Stomach (tissue), 9 donors: Measurements from ENCODE around the gene ACKR3. TPM values are rescaled to one million over a fixed set of nuclear protein-coding genes. Genes with fewer than 3 reads are reported as not detected.

Source experiments
- DNase-seq, 2 donors: peaks; one replicate each; pipeline versions ENCODE4 v3.0.0 to v3.0.0-alpha.2; 2013 to 2019
- H3K27ac ChIP-seq, 5 donors: fragments of 200-600 bp in 4 of 5; sonication (generic) in 4 of 5; one replicate each; pipeline ENCODE4 v1.5.1; 2013 to 2019; ENCODE audit warnings: mild to moderate bottlenecking in 1 of 5, moderate library complexity in 1 of 5
- H3K27me3 ChIP-seq, 3 donors: fragments of 200-600 bp; sonication (generic); one replicate each; pipeline ENCODE4 v1.5.1; 2017 to 2019; ENCODE audit warnings: mixed run types in 1 of 3
- H3K36me3 ChIP-seq, 4 donors: fragments of 200-600 bp; sonication (generic); 1 replicate in 3 of 4; 2 replicates in 1 of 4; pipeline ENCODE4 v1.5.1; 2016 to 2019
- H3K4me1 ChIP-seq, 4 donors: fragments of 200-600 bp; sonication (generic); one replicate each; pipeline ENCODE4 v1.5.1; 2016 to 2019
- H3K4me3 ChIP-seq, 4 donors: fragments of 200-600 bp; sonication (generic) in 3 of 4; one replicate each; pipeline ENCODE4 v1.5.1; 2016 to 2019; ENCODE audit warnings: mild to moderate bottlenecking in 1 of 4
- H3K9me3 ChIP-seq, 4 donors: fragments of 200-600 bp; sonication (generic); one replicate each; pipeline ENCODE4 v1.5.1; 2016 to 2019
- EP300 ChIP-seq: sonication (generic); formaldehyde crosslinking; IDR thresholded peaks from one replicate; pipeline ENCODE4 v1.6.1; 2017; ENCODE audit warnings: antibody characterized with exemption
- POLR2A ChIP-seq, 4 donors: fragments of 450-650 bp; IDR thresholded peaks; one replicate each; pipeline ENCODE4 v1.6.1; 2016; ENCODE audit warnings: antibody characterized with exemption in 4 of 4, control low read depth in 2 of 4, mild to moderate bottlenecking in 1 of 4, moderate library complexity in 1 of 4
- POLR2AphosphoS5 ChIP-seq, 3 donors: sonication (generic); formaldehyde crosslinking; IDR thresholded peaks; one replicate each; pipeline ENCODE4 v1.6.1; 2016; ENCODE audit warnings: antibody characterized with exemption in 3 of 3
- WGBS, 5 donors: extraction: QIAGEN DNeasy Blood & Tissue Kit in 3 of 5; methylation state at CpG; one replicate each; pipeline versions ENCODE4 v1.1.5 to v1.1.7; 2013 to 2018; 5-methylcytosine and 5-hydroxymethylcytosine counted together
- intact Hi-C: fragments of 100-400 bp; cut with DNase I; formaldehyde crosslinking; loops from one replicate; pipeline ENCODE4 v1.15.1; 2023; ENCODE audit warnings: low total_unique reads
- polyA plus RNA-seq, 3 donors: library from polyadenylated mRNA; stranded (reverse); fragments of 200-250 nt; gene quantifications; one replicate each; pipeline ENCODE4 v1.2.3, GENCODE V29; 2013
- total RNA-seq, 5 donors: library from RNA; depleted of rRNA; stranded (reverse); fragments of >200 nt; gene quantifications; one replicate each; pipeline versions ENCODE4 v1.1.0 to v1.2.3, GENCODE V29; 2014 to 2016
- TF ChIP-seq, protein P1 (sequence below), 7 experiments: fragments of 450-650 bp in 4 of 7; fragments of 200-600 bp in 3 of 7; sonication (generic) in 3 of 7; IDR thresholded peaks; one replicate each; pipeline ENCODE4 v1.5.1; 2016 to 2019; ENCODE audit warnings: antibody characterized with exemption in 7 of 7, control low read depth in 2 of 7, mild to moderate bottlenecking in 1 of 7
- donor health status: healthy with polysubstance abuse.
- donor health status: Bipolar disorder and iron deficiency.
- donor health status: healthy.

ACKR3 gene
- total and polyA plus RNA-seq, 8 donors, result 5.0 to 35.0 (median 10.4) TPM

GRCh38 chr2:236565212-236565611, 4.4 kb upstream of the ACKR3 start:
- no peak overlapping the region for H3K4me3 ChIP-seq
- no peaks in the 10 kb centered on the region for H3K9me3 ChIP-seq
- H3K36me3 ChIP-seq, result no peaks in the 10 kb centered on the region
- intact Hi-C loops, result no loop called here
- H3K27me3 ChIP-seq, result peaks cover 0 to 10% (median 0%) of the 10 kb centered on the region in 3 donors
- DNase-seq, result no peak
- H3K4me1 ChIP-seq, result peaks cover 18 to 43% (median 37%) of the 10 kb centered on the region in 4 donors
- no peak overlapping the region for H3K27ac ChIP-seq
- WGBS, 5 donors, result 62 to 82% (median 69%) methylated on average over 3 of the region's 3 CpGs
- TF ChIP-seq EP300 (no peak), POLR2A (IDR thresholded peaks at IDR 0.05) (no peak), POLR2AphosphoS5 (IDR thresholded peaks at IDR 0.05) (no peak)
- TF ChIP-seq, protein P1, sequence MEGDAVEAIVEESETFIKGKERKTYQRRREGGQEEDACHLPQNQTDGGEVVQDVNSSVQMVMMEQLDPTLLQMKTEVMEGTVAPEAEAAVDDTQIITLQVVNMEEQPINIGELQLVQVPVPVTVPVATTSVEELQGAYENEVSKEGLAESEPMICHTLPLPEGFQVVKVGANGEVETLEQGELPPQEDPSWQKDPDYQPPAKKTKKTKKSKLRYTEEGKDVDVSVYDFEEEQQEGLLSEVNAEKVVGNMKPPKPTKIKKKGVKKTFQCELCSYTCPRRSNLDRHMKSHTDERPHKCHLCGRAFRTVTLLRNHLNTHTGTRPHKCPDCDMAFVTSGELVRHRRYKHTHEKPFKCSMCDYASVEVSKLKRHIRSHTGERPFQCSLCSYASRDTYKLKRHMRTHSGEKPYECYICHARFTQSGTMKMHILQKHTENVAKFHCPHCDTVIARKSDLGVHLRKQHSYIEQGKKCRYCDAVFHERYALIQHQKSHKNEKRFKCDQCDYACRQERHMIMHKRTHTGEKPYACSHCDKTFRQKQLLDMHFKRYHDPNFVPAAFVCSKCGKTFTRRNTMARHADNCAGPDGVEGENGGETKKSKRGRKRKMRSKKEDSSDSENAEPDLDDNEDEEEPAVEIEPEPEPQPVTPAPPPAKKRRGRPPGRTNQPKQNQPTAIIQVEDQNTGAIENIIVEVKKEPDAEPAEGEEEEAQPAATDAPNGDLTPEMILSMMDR (IDR thresholded peaks at IDR 0.05), result no peak

- Histone ChIP-seq H3K36me3 (no peaks in the 10 kb centered on the region), H3K9me3 (no peaks in the 10 kb centered on the region), H3K4me3 (no peak overlapping the region), H3K27ac (no peak overlapping the region), H3K4me1 (peaks cover 18 to 50% (median 41%) of the 10 kb centered on the region in 4 donors), H3K27me3 (peaks cover 0 to 10% (median 0%) of the 10 kb centered on the region in 3 donors)
- no peak for DNase-seq
- WGBS, 5 donors, result 80 to 93% (median 89%) methylated on average over 8 to 17 of the region's 17 CpGs
- intact Hi-C loops, result no loop called here
- TF ChIP-seq, protein P1 (IDR thresholded peaks at IDR 0.05), result no peak
- no peak for TF ChIP-seq POLR2AphosphoS5 (IDR thresholded peaks at IDR 0.05)
- no peak for TF ChIP-seq EP300
- no peak for TF ChIP-seq POLR2A (IDR thresholded peaks at IDR 0.05)
Measured at GRCh38 chr2:236565879-236566402, 3.7 kb upstream of the ACKR3 start.

- H3K27me3 ChIP-seq, result peaks cover 0 to 10% (median 0%) of the 10 kb centered on the region in 3 donors
- no peak for DNase-seq
- peaks cover 18 to 57% (median 43%) of the 10 kb centered on the region in 4 donors for H3K4me1 ChIP-seq
- TF ChIP-seq POLR2A (IDR thresholded peaks at IDR 0.05), result no peak
- WGBS, 5 donors, result 70 to 90% (median 78%) methylated on average over 6 of the region's 6 CpGs
- H3K27ac ChIP-seq, result peak overlapping the region in 3 of 5 donors; percentile 86 to 93 (median 90)
- no peaks in the 10 kb centered on the region for H3K36me3 ChIP-seq
- H3K9me3 ChIP-seq, result no peaks in the 10 kb centered on the region
- H3K4me3 ChIP-seq, result no peak overlapping the region
- intact Hi-C loops, result no loop called here
Measured at GRCh38 chr2:236566596-236566995, 3.0 kb upstream of the ACKR3 start.

DNA sequence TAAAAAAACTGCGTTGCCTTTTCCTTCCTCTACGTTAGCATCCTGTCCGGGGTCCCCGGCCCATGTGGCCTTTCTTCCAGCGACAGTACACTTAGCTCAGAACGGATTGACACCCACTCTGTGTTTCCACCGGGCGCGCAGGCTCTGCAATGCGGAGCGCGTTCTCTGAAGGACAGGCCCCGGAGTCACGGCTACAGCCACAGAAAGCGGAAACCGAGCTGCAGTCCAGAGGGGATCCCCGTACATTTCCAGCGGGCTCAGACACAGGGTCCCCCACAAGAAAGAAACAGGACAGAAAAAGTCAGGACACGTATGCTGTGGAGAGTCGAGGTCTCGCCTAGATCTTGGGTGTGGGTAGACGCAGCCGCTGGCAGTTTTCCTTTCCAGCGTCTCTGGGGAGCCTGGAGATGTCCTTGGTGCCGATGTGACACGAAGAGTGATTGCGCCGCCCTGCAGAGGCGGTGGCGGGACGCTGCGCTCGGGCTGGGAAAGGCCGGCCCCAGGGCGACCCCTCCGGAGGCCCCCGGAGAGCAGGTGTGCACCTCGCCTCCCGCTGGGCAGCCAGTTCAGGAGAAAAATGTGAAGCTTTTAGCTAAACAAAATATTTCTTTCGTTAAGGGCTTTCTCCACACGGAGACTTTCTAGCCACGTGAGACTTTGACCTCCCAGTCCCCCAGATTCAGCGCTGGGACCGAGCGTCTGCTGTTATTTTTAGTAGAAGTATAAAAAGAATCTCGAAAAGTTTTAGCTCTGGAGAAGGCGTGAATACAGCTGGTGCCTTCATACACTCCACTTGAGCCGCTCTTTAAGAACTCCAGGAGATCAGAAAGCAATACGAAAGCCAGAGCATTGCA, 1.3 kb upstream of the ACKR3 start:
- H3K27me3 ChIP-seq, result peaks cover 0 to 10% (median 0%) of the 10 kb centered on the region in 3 donors
- intact Hi-C loops, result no loop called here
- TF ChIP-seq POLR2A (IDR thresholded peaks at IDR 0.05) (no peak), EP300 (no peak), POLR2AphosphoS5 (IDR thresholded peaks at IDR 0.05) (peak in 1 of 3 donors; percentile 9)
- TF ChIP-seq, protein P1 (IDR thresholded peaks at IDR 0.05), result no peak
- H3K36me3 ChIP-seq, result no peaks in the 10 kb centered on the region
- WGBS, 5 donors, result 3 to 7% (median 4%) methylated on average over 39 to 49 of the region's 49 CpGs
- H3K4me1 ChIP-seq, result peaks cover 18 to 72% (median 50%) of the 10 kb centered on the region in 4 donors
- peak; percentile 50 to 73 for DNase-seq
- peak overlapping the region; percentile 41 to 56 (median 42) for H3K4me3 ChIP-seq
- H3K9me3 ChIP-seq, result no peaks in the 10 kb centered on the region
- peak overlapping the region; percentile 77 to 93 (median 86) for H3K27ac ChIP-seq
